GM23338 (cell line): Measurements from ENCODE around the gene EFNB3. TPM values are rescaled to one million over a fixed set of nuclear protein-coding genes. Genes with fewer than 3 reads are reported as not detected.

ENCODE experiments used
- ATAC-seq: fragments of 200-7000 bp; cut with Tn5 transposase; 3 replicates; pipeline ENCODE4 v1.9.1; 2020
- DNase-seq: peaks from one replicate; pipeline ENCODE4 v3.0.0-alpha.2; 2015; ENCODE audit warnings: low spot score
- H2AFZ ChIP-seq: fragments of 200-600 bp; sonication (generic); 2 replicates; pipeline ENCODE4 v1.8.0; 2016; ENCODE audit warnings: antibody characterized with exemption, mild to moderate bottlenecking, moderate library complexity
- H3F3A ChIP-seq: fragments of 200-600 bp; sonication (generic); replicated peaks from 2 replicates; pipeline ENCODE4 v1.8.0; 2017; ENCODE audit warnings: antibody characterized with exemption, mixed run types, low read depth
- H3K27ac ChIP-seq: fragments of 200-600 bp; sonication (generic); 2 replicates; pipeline ENCODE4 v1.6.1; 2016; ENCODE audit warnings: low read depth
- H3K27me3 ChIP-seq: fragments of 200-600 bp; sonication (generic); 2 replicates; pipeline ENCODE4 v1.8.0; 2016; ENCODE audit warnings: mild to moderate bottlenecking, mixed run types, moderate library complexity; ENCODE audit not compliant: insufficient read depth
- H3K36me3 ChIP-seq: fragments of 200-600 bp; sonication (generic); 2 replicates; pipeline ENCODE4 v1.8.0; 2016; ENCODE audit warnings: mild to moderate bottlenecking; ENCODE audit not compliant: insufficient read depth
- H3K4me1 ChIP-seq: fragments of 200-600 bp; sonication (generic); 2 replicates; pipeline ENCODE4 v1.8.0; 2016; ENCODE audit warnings: mild to moderate bottlenecking, moderate library complexity; ENCODE audit not compliant: insufficient read depth
- H3K4me2 ChIP-seq: fragments of 200-600 bp; sonication (generic); 2 replicates; pipeline ENCODE4 v1.7.1; 2017; ENCODE audit warnings: mixed run types
- H3K4me3 ChIP-seq: fragments of 200-600 bp; sonication (generic); 2 replicates; pipeline ENCODE4 v1.6.1; 2016; ENCODE audit warnings: mixed run types
- H3K79me2 ChIP-seq: fragments of 200-600 bp; sonication (generic); replicated peaks from 2 replicates; pipeline ENCODE4 v1.8.0; 2017; ENCODE audit warnings: mild to moderate bottlenecking; ENCODE audit not compliant: insufficient read depth
- H3K9me2 ChIP-seq: fragments of 200-600 bp; sonication (generic); 2 replicates; pipeline ENCODE4 v1.8.0; 2017; ENCODE audit not compliant: insufficient read depth
- H4K20me1 ChIP-seq: fragments of 200-600 bp; sonication (generic); replicated peaks from 2 replicates; pipeline ENCODE4 v1.8.0; 2017; ENCODE audit warnings: mild to moderate bottlenecking; ENCODE audit not compliant: insufficient read depth
- H3K27ac Mint-ChIP-seq: 2 replicates; pipeline ENCODE4 v1.8.0; 2020; ENCODE audit warnings: inconsistent platforms, mild to moderate bottlenecking, moderate library complexity, mixed read lengths
- H3K27me3 Mint-ChIP-seq: 3 replicates; pipeline ENCODE4 v1.8.0; 2022; ENCODE audit warnings: low read depth, mild to moderate bottlenecking, moderate library complexity, mixed read lengths, inconsistent platforms; ENCODE audit not compliant: insufficient read depth, poor library complexity
- H3K36me3 Mint-ChIP-seq: 3 replicates; pipeline ENCODE4 v1.8.0; 2021; ENCODE audit warnings: low read depth, mild to moderate bottlenecking, inconsistent platforms, moderate library complexity, mixed read lengths
- H3K4me1 Mint-ChIP-seq: 3 replicates; pipeline ENCODE4 v1.8.0; 2020; ENCODE audit warnings: mild to moderate bottlenecking, inconsistent platforms, mixed read lengths
- H3K4me3 Mint-ChIP-seq: 3 replicates; pipeline ENCODE4 v1.8.0; 2021; ENCODE audit warnings: moderate library complexity, mild to moderate bottlenecking, inconsistent platforms, mixed read lengths
- H3K9me3 Mint-ChIP-seq: 3 replicates; pipeline ENCODE4 v1.8.0; 2020; ENCODE audit warnings: moderate library complexity, mild to moderate bottlenecking, inconsistent platforms, mixed read lengths
- JUNB ChIP-seq: IDR thresholded peaks from one replicate; pipeline ENCODE4 v1.6.1; 2016; ENCODE audit warnings: antibody characterized with exemption; ENCODE audit not compliant: unreplicated experiment
- NANOG ChIP-seq: IDR thresholded peaks from 2 replicates; pipeline ENCODE4 v1.6.1; 2016; ENCODE audit warnings: antibody characterized with exemption, borderline replicate concordance
- POLR2AphosphoS5 ChIP-seq: IDR thresholded peaks from 2 replicates; pipeline ENCODE4 v1.6.1; 2016; ENCODE audit warnings: antibody characterized with exemption, low read depth
- polyA plus RNA-seq: library from polyadenylated mRNA; unstranded; fragments of >200 nt; fragmentation: Nextera tagmentation; extraction: Ambion mirVana; gene quantifications from 2 replicates; pipeline ENCODE4 v1.2.1, GENCODE V29; 2016
- total RNA-seq: library from RNA; depleted of rRNA; stranded (reverse); fragments of >200 nt; shearing (Covaris generic); gene quantifications from 2 replicates; pipeline ENCODE4 v1.2.3, GENCODE V29; 2014
- TF ChIP-seq, protein P1 (sequence below): fragments of 250-450 bp; sonication (Bioruptor Pico); IDR thresholded peaks from 2 replicates; pipeline ENCODE4 v1.5.0; 2020; ENCODE audit warnings: mild to moderate bottlenecking, moderate library complexity
- TF ChIP-seq, protein P2 (sequence below), 2 experiments: fragments of 200-600 bp in 1 of 2; sonication (generic) in 1 of 2; conservative IDR thresholded peaks; 2 replicates each; pipeline versions ENCODE4 v1.5.1 to v1.6.1; 2016 to 2017; ENCODE audit warnings: antibody characterized with exemption in 2 of 2, low read depth in 2 of 2, mild to moderate bottlenecking in 2 of 2, moderate library complexity in 1 of 2

Gene EFNB3
- total and polyA plus RNA-seq, 2 experiments from 2014 or later, result 4.2 to 11.5 TPM

DNA sequence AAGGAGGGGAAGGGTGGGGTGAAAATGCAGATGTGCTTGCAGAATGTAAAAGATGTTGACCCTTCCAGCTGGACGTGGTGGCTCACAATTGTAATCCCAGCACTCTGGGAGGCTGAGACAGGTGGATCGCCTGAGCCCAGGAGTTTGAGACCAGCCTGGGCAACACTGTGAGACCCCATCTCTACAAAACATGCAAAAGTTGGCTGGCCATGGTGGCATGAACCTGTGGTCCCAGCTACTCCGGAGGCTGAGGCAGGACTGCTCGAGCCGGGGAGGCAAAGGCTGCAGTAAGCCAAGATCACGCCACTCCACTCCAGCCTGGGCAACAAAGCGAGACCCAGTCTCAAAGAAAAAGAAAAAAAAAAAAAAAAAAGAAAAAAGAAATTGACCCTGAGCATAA is 36.5 kb upstream of the EFNB3 start (continued):
- TF ChIP-seq, protein P1, sequence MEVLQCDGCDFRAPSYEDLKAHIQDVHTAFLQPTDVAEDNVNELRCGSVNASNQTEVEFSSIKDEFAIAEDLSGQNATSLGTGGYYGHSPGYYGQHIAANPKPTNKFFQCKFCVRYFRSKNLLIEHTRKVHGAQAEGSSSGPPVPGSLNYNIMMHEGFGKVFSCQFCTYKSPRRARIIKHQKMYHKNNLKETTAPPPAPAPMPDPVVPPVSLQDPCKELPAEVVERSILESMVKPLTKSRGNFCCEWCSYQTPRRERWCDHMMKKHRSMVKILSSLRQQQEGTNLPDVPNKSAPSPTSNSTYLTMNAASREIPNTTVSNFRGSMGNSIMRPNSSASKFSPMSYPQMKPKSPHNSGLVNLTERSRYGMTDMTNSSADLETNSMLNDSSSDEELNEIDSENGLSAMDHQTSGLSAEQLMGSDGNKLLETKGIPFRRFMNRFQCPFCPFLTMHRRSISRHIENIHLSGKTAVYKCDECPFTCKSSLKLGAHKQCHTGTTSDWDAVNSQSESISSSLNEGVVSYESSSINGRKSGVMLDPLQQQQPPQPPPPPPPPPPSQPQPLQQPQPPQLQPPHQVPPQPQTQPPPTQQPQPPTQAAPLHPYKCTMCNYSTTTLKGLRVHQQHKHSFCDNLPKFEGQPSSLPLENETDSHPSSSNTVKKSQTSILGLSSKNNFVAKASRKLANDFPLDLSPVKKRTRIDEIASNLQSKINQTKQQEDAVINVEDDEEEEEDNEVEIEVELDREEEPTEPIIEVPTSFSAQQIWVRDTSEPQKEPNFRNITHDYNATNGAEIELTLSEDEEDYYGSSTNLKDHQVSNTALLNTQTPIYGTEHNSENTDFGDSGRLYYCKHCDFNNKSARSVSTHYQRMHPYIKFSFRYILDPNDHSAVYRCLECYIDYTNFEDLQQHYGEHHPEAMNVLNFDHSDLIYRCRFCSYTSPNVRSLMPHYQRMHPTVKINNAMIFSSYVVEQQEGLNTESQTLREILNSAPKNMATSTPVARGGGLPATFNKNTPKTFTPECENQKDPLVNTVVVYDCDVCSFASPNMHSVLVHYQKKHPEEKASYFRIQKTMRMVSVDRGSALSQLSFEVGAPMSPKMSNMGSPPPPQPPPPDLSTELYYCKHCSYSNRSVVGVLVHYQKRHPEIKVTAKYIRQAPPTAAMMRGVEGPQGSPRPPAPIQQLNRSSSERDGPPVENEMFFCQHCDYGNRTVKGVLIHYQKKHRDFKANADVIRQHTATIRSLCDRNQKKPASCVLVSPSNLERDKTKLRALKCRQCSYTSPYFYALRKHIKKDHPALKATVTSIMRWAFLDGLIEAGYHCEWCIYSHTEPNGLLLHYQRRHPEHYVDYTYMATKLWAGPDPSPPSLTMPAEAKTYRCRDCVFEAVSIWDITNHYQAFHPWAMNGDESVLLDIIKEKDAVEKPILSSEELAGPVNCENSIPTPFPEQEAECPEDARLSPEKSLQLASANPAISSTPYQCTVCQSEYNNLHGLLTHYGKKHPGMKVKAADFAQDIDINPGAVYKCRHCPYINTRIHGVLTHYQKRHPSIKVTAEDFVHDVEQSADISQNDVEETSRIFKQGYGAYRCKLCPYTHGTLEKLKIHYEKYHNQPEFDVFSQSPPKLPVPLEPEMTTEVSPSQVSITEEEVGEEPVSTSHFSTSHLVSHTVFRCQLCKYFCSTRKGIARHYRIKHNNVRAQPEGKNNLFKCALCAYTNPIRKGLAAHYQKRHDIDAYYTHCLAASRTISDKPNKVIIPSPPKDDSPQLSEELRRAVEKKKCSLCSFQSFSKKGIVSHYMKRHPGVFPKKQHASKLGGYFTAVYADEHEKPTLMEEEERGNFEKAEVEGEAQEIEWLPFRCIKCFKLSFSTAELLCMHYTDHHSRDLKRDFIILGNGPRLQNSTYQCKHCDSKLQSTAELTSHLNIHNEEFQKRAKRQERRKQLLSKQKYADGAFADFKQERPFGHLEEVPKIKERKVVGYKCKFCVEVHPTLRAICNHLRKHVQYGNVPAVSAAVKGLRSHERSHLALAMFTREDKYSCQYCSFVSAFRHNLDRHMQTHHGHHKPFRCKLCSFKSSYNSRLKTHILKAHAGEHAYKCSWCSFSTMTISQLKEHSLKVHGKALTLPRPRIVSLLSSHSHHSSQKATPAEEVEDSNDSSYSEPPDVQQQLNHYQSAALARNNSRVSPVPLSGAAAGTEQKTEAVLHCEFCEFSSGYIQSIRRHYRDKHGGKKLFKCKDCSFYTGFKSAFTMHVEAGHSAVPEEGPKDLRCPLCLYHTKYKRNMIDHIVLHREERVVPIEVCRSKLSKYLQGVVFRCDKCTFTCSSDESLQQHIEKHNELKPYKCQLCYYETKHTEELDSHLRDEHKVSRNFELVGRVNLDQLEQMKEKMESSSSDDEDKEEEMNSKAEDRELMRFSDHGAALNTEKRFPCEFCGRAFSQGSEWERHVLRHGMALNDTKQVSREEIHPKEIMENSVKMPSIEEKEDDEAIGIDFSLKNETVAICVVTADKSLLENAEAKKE (CRISPR knock-in tag), result no peak
- no peak for TF ChIP-seq POLR2AphosphoS5
- TF ChIP-seq NANOG, result no peak
- no peak for TF ChIP-seq JUNB

DNA sequence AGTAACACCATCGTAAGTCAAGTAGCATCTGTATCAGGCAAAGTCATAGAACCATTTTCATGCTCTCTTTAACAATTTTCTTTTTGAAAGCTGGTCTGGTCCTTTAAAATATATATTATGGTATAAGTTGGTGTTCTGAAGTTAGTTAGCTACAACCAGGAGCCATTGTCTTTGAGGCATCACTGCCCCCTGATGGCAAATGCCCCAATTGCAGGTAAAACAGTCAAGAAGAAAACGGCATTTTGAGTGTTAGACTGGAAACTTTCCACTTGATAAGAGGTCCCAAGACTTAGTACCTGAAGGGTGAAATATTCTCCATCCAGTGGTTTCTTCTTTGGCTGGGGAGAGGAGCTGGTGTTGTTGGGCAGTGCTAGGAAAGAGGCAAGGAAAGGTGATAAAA is 31.8 kb upstream of the EFNB3 start:
- Histone ChIP-seq H3K27me3 (no peaks in the 10 kb centered on the region), H3K36me3 (peaks cover 60% of the 10 kb centered on the region), H3K4me2 (no peak overlapping the region), H2AFZ (no peak overlapping the region), H3K79me2 (peaks cover 10% of the 10 kb centered on the region), H3K9me2 (no peaks in the 10 kb centered on the region), H3K4me3 (no peak overlapping the region), H3K27ac (0 out of 2 replicates have a peak overlapping the region, but pooled peaks have one; percentile 80), H3K4me1 (peaks cover 26% of the 10 kb centered on the region), H4K20me1 (peaks cover 7% of the 10 kb centered on the region), H3F3A (peaks cover 26% of the 10 kb centered on the region)
- peaks cover 9% of the 10 kb centered on the region for H3K9me3 Mint-ChIP-seq
- H3K27me3 Mint-ChIP-seq, result peaks cover 15% of the 10 kb centered on the region
- ATAC-seq, result no peak
- TF ChIP-seq POLR2AphosphoS5, result no peak
- TF ChIP-seq, protein P2, sequence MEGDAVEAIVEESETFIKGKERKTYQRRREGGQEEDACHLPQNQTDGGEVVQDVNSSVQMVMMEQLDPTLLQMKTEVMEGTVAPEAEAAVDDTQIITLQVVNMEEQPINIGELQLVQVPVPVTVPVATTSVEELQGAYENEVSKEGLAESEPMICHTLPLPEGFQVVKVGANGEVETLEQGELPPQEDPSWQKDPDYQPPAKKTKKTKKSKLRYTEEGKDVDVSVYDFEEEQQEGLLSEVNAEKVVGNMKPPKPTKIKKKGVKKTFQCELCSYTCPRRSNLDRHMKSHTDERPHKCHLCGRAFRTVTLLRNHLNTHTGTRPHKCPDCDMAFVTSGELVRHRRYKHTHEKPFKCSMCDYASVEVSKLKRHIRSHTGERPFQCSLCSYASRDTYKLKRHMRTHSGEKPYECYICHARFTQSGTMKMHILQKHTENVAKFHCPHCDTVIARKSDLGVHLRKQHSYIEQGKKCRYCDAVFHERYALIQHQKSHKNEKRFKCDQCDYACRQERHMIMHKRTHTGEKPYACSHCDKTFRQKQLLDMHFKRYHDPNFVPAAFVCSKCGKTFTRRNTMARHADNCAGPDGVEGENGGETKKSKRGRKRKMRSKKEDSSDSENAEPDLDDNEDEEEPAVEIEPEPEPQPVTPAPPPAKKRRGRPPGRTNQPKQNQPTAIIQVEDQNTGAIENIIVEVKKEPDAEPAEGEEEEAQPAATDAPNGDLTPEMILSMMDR (conservative IDR thresholded peaks at IDR 0.05; ENCODE audit: low read depth in 2 of 2), result peak; percentile 84 to 90
- peaks cover 80% of the 10 kb centered on the region for H3K36me3 Mint-ChIP-seq
- H3K27ac Mint-ChIP-seq, result no peak overlapping the region
- peak; percentile 85 for DNase-seq
- no peak overlapping the region; the same call in 2 of the 3 replicates for H3K4me3 Mint-ChIP-seq
- H3K4me1 Mint-ChIP-seq, result peaks cover 33% of the 10 kb centered on the region
